GM12878 (cell line): ENCODE data around the gene NR2F6. TPM values are rescaled to one million over a fixed set of nuclear protein-coding genes. Genes with fewer than 3 reads are reported as not detected.

ENCODE experiments used
- BCL3 ChIP-seq: IDR thresholded peaks from 2 replicates; pipeline ENCODE4 v1.6.1; 2011; ENCODE audit warnings: borderline replicate concordance, low read depth, mild to moderate bottlenecking, moderate library complexity, low read length; ENCODE audit not compliant: insufficient read depth, poor library complexity, severe bottlenecking
- BHLHE40 ChIP-seq, 2 experiments: fragments of 450-650 bp in 1 of 2; IDR thresholded peaks; 2 replicates each; pipeline ENCODE4 v1.6.1; 2011 to 2017; ENCODE audit warnings: low read depth in 2 of 2, borderline replicate concordance in 1 of 2, improper control_type of control experiment in 1 of 2, low read length in 1 of 2, mild to moderate bottlenecking in 1 of 2
- CBX5 ChIP-seq: sonication (generic); IDR thresholded peaks from 2 replicates; pipeline ENCODE4 v1.6.1; 2016; ENCODE audit warnings: low read depth, moderate library complexity, mild to moderate bottlenecking, inconsistent platforms
- CEBPB ChIP-seq, 2 experiments: fragments of 150-350 bp in 1 of 2; IDR thresholded peaks; 2 replicates each; pipeline ENCODE4 v1.6.1; 2012 to 2014; ENCODE audit warnings: low read depth in 2 of 2, low read length in 2 of 2, borderline replicate concordance in 1 of 2, inconsistent platforms in 1 of 2
- CHD4 ChIP-seq: fragments of 200-600 bp; sonication (generic); IDR thresholded peaks from 2 replicates; pipeline ENCODE4 v1.6.1; 2016; ENCODE audit warnings: mild to moderate bottlenecking
- CREB1 ChIP-seq: IDR thresholded peaks from 2 replicates; pipeline ENCODE4 v1.6.1; 2012; ENCODE audit warnings: low read depth, mild to moderate bottlenecking, inconsistent platforms
- CREM ChIP-seq: IDR thresholded peaks from 2 replicates; pipeline ENCODE4 v1.6.1; 2014; ENCODE audit warnings: antibody characterized with exemption, low read depth
- ELK1 ChIP-seq: IDR thresholded peaks from 2 replicates; pipeline ENCODE4 v1.6.1; 2012; ENCODE audit warnings: low read depth, low read length, improper control_type of control experiment
- EZH2 ChIP-seq: IDR thresholded peaks from 2 replicates; pipeline ENCODE4 v1.6.1; 2012; ENCODE audit warnings: low read depth, mild to moderate bottlenecking, control low read depth, inconsistent platforms, low read length, borderline replicate concordance; ENCODE audit not compliant: control insufficient read depth
- FOXK2 ChIP-seq: fragments of 450-650 bp; IDR thresholded peaks from 2 replicates; pipeline ENCODE4 v1.6.1; 2017; ENCODE audit warnings: mild to moderate bottlenecking, moderate library complexity
- HDGF ChIP-seq: fragments of 450-650 bp; IDR thresholded peaks from 2 replicates; pipeline ENCODE4 v1.6.1; 2016; ENCODE audit warnings: antibody characterized with exemption
- JUNB ChIP-seq: IDR thresholded peaks from 2 replicates; pipeline ENCODE4 v1.6.1; 2016; ENCODE audit warnings: antibody characterized with exemption, mild to moderate bottlenecking
- LARP7 ChIP-seq: fragments of 450-650 bp; IDR thresholded peaks from 2 replicates; pipeline ENCODE4 v1.6.1; 2017; ENCODE audit warnings: mild to moderate bottlenecking
- MLLT1 ChIP-seq: fragments of 450-650 bp; IDR thresholded peaks from 2 replicates; pipeline ENCODE4 v1.6.1; 2016; ENCODE audit warnings: mild to moderate bottlenecking
- MTA2 ChIP-seq: fragments of 450-650 bp; IDR thresholded peaks from 2 replicates; pipeline ENCODE4 v1.6.1; 2016; ENCODE audit warnings: low read depth, mild to moderate bottlenecking, moderate library complexity
- MXI1 ChIP-seq: fragments of 150-350 bp; IDR thresholded peaks from 2 replicates; pipeline ENCODE4 v1.6.1; 2011; ENCODE audit warnings: low read depth, mild to moderate bottlenecking, inconsistent platforms, low read length, improper control_type of control experiment
- RELB ChIP-seq: fragments of 450-650 bp; IDR thresholded peaks from 2 replicates; pipeline ENCODE4 v1.6.1; 2017; ENCODE audit warnings: low read depth, mild to moderate bottlenecking, moderate library complexity
- SIX5 ChIP-seq: IDR thresholded peaks from 2 replicates; pipeline ENCODE4 v1.6.1; 2011; ENCODE audit warnings: mild to moderate bottlenecking, low read depth, low read length, moderate library complexity; ENCODE audit not compliant: severe bottlenecking
- SREBF1 ChIP-seq: IDR thresholded peaks from 2 replicates; pipeline ENCODE4 v1.6.1; 2012; ENCODE audit warnings: mild to moderate bottlenecking, low read length
- SREBF2 ChIP-seq: IDR thresholded peaks from 2 replicates; pipeline ENCODE4 v1.6.1; 2012; ENCODE audit warnings: mild to moderate bottlenecking, low read length
- SRF ChIP-seq, 2 experiments: IDR thresholded peaks; 2 replicates each; pipeline ENCODE4 v1.6.1; 2011; ENCODE audit warnings: low read depth in 2 of 2, low read length in 2 of 2, mild to moderate bottlenecking in 1 of 2, moderate library complexity in 1 of 2
- SUPT20H ChIP-seq: IDR thresholded peaks from 2 replicates; pipeline ENCODE4 v1.6.1; 2011; ENCODE audit warnings: low read depth, mild to moderate bottlenecking, low read length, moderate library complexity, borderline replicate concordance; ENCODE audit not compliant: control insufficient read depth
- TBL1XR1 ChIP-seq: IDR thresholded peaks from 2 replicates; pipeline ENCODE4 v1.6.1; 2012; ENCODE audit warnings: low read depth, low read length, improper control_type of control experiment
- ZNF217 ChIP-seq: fragments of 450-650 bp; IDR thresholded peaks from 2 replicates; pipeline ENCODE4 v1.6.1; 2017; ENCODE audit warnings: antibody characterized with exemption, mild to moderate bottlenecking
- ZNF384 ChIP-seq: IDR thresholded peaks from 2 replicates; pipeline ENCODE4 v1.6.1; 2012; ENCODE audit warnings: low read depth, mild to moderate bottlenecking, low read length, improper control_type of control experiment, borderline replicate concordance
- polyA plus RNA-seq, 11 experiments: library from polyadenylated mRNA; depleted of rRNA in 4 of 11; unstranded in 6 of 11; stranded (reverse) in 5 of 11; fragments of >200 nt; fragmentation: Nextera tagmentation in 4 of 11; fragmentation: Illumina TruSeq in 1 of 11; extraction: Ambion mirVana in 4 of 11; extraction: Trizol in 1 of 11; gene quantifications; 1 replicate in 1 of 11; 2 replicates in 10 of 11; pipeline versions ENCODE4 v1.2.1 to v1.2.3, GENCODE V29; 2011 to 2016; ENCODE audit warnings: inconsistent platforms in 2 of 11, missing spikeins in 2 of 11, low read depth in 1 of 11
- total RNA-seq, 4 experiments: library from RNA; depleted of rRNA in 3 of 4; stranded (reverse); fragments of >200 nt in 3 of 4; fragmentation: Illumina TruSeq in 1 of 4; extraction: Trizol in 1 of 4; gene quantifications; 2 replicates each; pipeline versions ENCODE4 v1.2.1 to v1.2.3, GENCODE V29; 2013 to 2021

Gene NR2F6
- total and polyA plus RNA-seq, 10 of the 15 experiments (the other 5 are each of a cell fraction or from before 2014, with no cell fraction given), result 0.18 to 15.5 (median 6.1) TPM

GRCh38 chr19:17226002-17226933 lies 19.5 kb downstream of the NR2F6 start, which contains the start of gene OCEL1 (continued):
- TF ChIP-seq BCL3 (no peak), MTA2 (no peak), MLLT1 (0 out of 2 replicates have a peak, but pooled peaks have one; percentile 2), SREBF2 (no peak), CREM (peak; percentile 56; the same call in 1 of the 2 replicates), SIX5 (no peak), CREB1 (peak; percentile 81; the same call in 1 of the 2 replicates), ZNF217 (no peak), CHD4 (no peak), LARP7 (no peak; the same call in 1 of the 2 replicates), FOXK2 (no peak), SUPT20H (no peak), MXI1 (peak; percentile 71), EZH2 (no peak), TBL1XR1 (no peak), SRF (IDR thresholded peaks at IDR 0.05; ENCODE audit: low read depth in 2 of 2, low read length in 2 of 2) (peak; percentile 61 to 80; a peak in 2 of 4 replicates), SREBF1 (no peak), BHLHE40 (IDR thresholded peaks at IDR 0.05; ENCODE audit: borderline replicate concordance in 1 of 2, low read depth in 2 of 2, low read length in 1 of 2) (peak; percentile 30 to 75; a peak in 3 of 4 replicates), ELK1 (peak; percentile 37; the same call in 1 of the 2 replicates), RELB (peak; percentile 82), HDGF (peak; percentile 81), CEBPB (IDR thresholded peaks at IDR 0.05; ENCODE audit: borderline replicate concordance in 1 of 2, low read depth in 2 of 2, low read length in 2 of 2) (no peak), CBX5 (no peak), JUNB (no peak), ZNF384 (no peak)
